ENCODE measurements around the gene NAA35. TPM values are rescaled to one million over a fixed set of nuclear protein-coding genes. Genes with fewer than 3 reads are reported as not detected.

Gene NAA35
- total RNA-seq, 1 donor from 2014 or later = 35.7 TPM

GRCh38 chr9:85981369-85981768, 40.4 kb downstream of the NAA35 start:
- DNase-seq (ENCODE audit: extremely low spot score, unreplicated experiment) = no peak
- TF ChIP-seq, protein P1, sequence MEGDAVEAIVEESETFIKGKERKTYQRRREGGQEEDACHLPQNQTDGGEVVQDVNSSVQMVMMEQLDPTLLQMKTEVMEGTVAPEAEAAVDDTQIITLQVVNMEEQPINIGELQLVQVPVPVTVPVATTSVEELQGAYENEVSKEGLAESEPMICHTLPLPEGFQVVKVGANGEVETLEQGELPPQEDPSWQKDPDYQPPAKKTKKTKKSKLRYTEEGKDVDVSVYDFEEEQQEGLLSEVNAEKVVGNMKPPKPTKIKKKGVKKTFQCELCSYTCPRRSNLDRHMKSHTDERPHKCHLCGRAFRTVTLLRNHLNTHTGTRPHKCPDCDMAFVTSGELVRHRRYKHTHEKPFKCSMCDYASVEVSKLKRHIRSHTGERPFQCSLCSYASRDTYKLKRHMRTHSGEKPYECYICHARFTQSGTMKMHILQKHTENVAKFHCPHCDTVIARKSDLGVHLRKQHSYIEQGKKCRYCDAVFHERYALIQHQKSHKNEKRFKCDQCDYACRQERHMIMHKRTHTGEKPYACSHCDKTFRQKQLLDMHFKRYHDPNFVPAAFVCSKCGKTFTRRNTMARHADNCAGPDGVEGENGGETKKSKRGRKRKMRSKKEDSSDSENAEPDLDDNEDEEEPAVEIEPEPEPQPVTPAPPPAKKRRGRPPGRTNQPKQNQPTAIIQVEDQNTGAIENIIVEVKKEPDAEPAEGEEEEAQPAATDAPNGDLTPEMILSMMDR (conservative IDR thresholded peaks at IDR 0.05) = no peak
- no peak overlapping the region for H3K4me3 Mint-ChIP-seq
- no peaks in the 10 kb centered on the region for H3K4me1 Mint-ChIP-seq (ENCODE audit: unreplicated experiment)
- H3K27me3 Mint-ChIP-seq = no peaks in the 10 kb centered on the region
- peaks cover 63% of the 10 kb centered on the region for H3K36me3 Mint-ChIP-seq
- no peaks in the 10 kb centered on the region for H3K9me3 Mint-ChIP-seq
- no peak overlapping the region for H3K27ac Mint-ChIP-seq

DNA sequence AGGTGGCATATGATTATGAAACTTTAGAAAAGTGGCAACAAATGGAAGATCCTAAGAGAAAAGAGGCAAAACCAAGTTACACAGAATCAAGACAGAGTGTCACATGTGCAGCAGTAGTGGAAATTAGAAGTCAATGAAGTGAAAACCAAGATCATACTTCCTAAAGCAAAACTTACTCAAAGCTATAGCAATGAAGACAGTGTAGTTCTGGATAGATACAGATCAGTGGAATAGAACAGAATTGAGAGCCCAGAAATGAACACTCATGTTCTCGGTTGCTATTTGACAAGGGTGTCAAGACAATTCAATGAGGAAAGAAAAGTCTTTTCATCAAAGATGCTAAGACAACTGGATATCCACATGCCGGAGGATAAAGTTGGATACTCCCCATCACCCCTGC, 43.5 kb downstream of the NAA35 start:
- Mint-ChIP-seq H3K9me3 (no peaks in the 10 kb centered on the region), H3K4me1 (ENCODE audit: unreplicated experiment) (no peaks in the 10 kb centered on the region), H3K36me3 (peaks cover 54% of the 10 kb centered on the region), H3K27ac (no peak overlapping the region), H3K4me3 (no peak overlapping the region), H3K27me3 (no peaks in the 10 kb centered on the region)
- no peak for DNase-seq (ENCODE audit: extremely low spot score, unreplicated experiment)
- TF ChIP-seq, protein P1 (conservative IDR thresholded peaks at IDR 0.05) = no peak

DNA sequence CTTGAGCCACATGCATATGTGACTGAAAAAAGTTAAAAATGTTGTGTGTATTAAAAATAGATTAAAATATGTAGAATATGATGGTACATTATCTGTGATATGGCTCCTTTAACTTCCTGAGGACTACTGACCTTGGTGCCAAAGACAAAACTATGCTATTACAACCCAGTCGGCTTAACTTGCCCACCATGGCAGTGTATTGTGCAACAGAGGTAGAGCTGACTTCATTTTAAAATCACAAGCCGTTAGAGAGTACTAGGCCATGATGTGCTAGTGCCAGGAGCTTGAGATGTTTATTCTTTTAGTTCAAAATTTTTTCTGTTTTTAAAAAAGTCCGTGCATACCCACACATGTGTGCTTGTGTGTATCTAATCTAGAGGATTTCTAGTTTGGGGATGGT, 46.3 kb downstream of the NAA35 start:
- Mint-ChIP-seq H3K27me3 (no peaks in the 10 kb centered on the region), H3K27ac (no peak overlapping the region), H3K9me3 (no peaks in the 10 kb centered on the region), H3K36me3 (peaks cover 49% of the 10 kb centered on the region), H3K4me1 (ENCODE audit: unreplicated experiment) (no peaks in the 10 kb centered on the region), H3K4me3 (no peak overlapping the region)
- TF ChIP-seq, protein P1 (conservative IDR thresholded peaks at IDR 0.05) = no peak
- no peak for DNase-seq (ENCODE audit: extremely low spot score, unreplicated experiment)

DNA sequence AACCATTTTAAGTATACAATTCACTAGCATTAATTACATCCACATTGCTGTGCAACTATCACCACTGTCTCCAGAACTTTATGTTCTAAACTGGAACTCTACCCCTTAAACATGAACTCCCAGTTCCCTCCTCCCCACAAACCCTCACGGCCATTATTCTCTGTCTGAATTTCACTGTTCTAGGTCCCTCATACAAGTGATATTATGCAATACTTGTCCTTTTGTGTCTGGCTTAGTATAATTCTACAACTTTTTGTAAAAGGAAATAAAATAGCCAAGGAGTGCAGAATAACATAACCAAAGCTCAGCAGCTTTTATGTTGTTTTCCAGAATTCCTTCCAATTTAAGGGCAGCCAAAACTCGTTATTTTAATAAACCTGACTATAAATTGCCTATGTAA, 53.2 kb downstream of the NAA35 start:
- TF ChIP-seq, protein P1 (conservative IDR thresholded peaks at IDR 0.05) = no peak
- Mint-ChIP-seq H3K27me3 (no peaks in the 10 kb centered on the region), H3K9me3 (no peaks in the 10 kb centered on the region), H3K36me3 (peaks cover 35% of the 10 kb centered on the region), H3K27ac (no peak overlapping the region), H3K4me3 (no peak overlapping the region), H3K4me1 (ENCODE audit: unreplicated experiment) (no peaks in the 10 kb centered on the region)
- DNase-seq (ENCODE audit: extremely low spot score, unreplicated experiment) = no peak

DNA sequence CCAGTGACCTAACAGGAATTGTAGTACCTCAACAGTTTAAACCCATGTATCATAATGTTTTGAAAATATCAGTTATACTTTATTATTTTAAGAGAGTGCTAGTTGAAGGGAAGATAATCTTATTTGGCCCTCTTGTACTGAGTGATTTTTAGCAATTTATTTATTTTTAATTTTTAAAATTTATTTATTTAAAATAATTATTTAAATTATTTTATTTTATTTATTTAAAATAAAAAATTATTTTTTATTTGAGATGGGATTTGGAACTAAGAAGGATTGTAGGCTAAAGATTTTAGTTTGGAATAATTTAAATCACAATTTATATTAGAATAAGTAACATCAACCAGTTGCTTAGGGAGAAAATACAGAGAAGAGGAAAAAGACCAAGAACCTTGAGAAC, 54.2 kb downstream of the NAA35 start:
- Mint-ChIP-seq H3K9me3 (no peaks in the 10 kb centered on the region), H3K27ac (no peak overlapping the region), H3K4me1 (ENCODE audit: unreplicated experiment) (no peaks in the 10 kb centered on the region), H3K36me3 (peaks cover 38% of the 10 kb centered on the region), H3K27me3 (no peaks in the 10 kb centered on the region), H3K4me3 (no peak overlapping the region)
- no peak for DNase-seq (ENCODE audit: extremely low spot score, unreplicated experiment)
- TF ChIP-seq, protein P1 (conservative IDR thresholded peaks at IDR 0.05) = no peak

DNA sequence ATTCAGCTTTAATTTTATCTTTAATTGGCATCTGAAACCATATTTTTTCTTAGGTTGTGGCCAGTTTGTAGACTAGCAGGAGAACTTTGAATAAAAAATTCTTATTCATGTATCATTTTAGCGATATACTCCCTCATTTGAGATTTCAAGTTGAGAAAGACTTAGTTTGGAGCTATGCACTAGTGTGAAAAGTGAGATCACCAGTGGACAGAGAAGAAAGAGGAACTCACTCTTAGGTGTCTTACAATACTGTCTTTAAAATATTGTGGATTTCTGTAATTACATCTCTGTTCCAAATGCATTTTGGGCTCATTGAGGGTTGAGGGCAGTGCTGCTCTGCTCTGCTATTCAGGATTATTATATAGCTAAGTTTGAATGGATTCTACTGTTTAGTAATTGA, 54.7 kb downstream of the NAA35 start:
- Mint-ChIP-seq H3K4me3 (no peak overlapping the region), H3K27ac (no peak overlapping the region), H3K27me3 (no peaks in the 10 kb centered on the region), H3K9me3 (no peaks in the 10 kb centered on the region), H3K36me3 (peaks cover 41% of the 10 kb centered on the region), H3K4me1 (ENCODE audit: unreplicated experiment) (no peaks in the 10 kb centered on the region)
- DNase-seq (ENCODE audit: extremely low spot score, unreplicated experiment) = no peak
- TF ChIP-seq, protein P1 (conservative IDR thresholded peaks at IDR 0.05) = no peak

Data from type B pancreatic cell (in vitro differentiated cells).